H1 (cell line): ENCODE data around the gene TBRG4. TPM values are rescaled to one million over a fixed set of nuclear protein-coding genes. Genes with fewer than 3 reads are reported as not detected.

ENCODE experiments used
- CTCF ChIA-PET: fragments of 300-600 bp; sonication (Branson Sonifier 250); formaldehyde crosslinking; loops from one replicate; lab custom pipeline; 2021; ENCODE audit not compliant: partially characterized antibody; lab: Charles Lee
- POLR2A ChIA-PET: fragments of 300-600 bp; sonication (Branson Sonifier 250); formaldehyde crosslinking; loops from one replicate; lab custom pipeline; 2021; ENCODE audit warnings: inconsistent platforms; ENCODE audit not compliant: partially characterized antibody; lab: Charles Lee
- DNase-seq, 2 experiments: peaks; one replicate each; pipeline versions ENCODE4 v3.0.0 to v3.0.0-alpha.2; 2010 to 2022; ENCODE audit warnings: low spot score in 2 of 2, low read depth in 1 of 2, mixed read lengths in 1 of 2
- FAIRE-seq: peaks from 2 replicates; lab custom pipeline; 2011; peaks lifted over from hg19 to GRCh38; lab: Jason Lieb, UNC
- H2AFZ ChIP-seq: 2 replicates; pipeline ENCODE4 v1.8.1; 2012; ENCODE audit warnings: low read length, inconsistent platforms
- H2AK5ac ChIP-seq: 2 replicates; pipeline ENCODE4 v1.6.1; 2013; ENCODE audit warnings: low read depth, low read length
- H2BK120ac ChIP-seq: replicated peaks from 2 replicates; pipeline ENCODE3; 2013; ENCODE audit warnings: low read depth, low read length, inconsistent platforms
- H2BK12ac ChIP-seq: 2 replicates; pipeline ENCODE4 v1.6.1; 2013; ENCODE audit warnings: low read depth, low read length
- H2BK15ac ChIP-seq: 2 replicates; pipeline ENCODE4 v1.6.1; 2013; ENCODE audit warnings: low read length
- H2BK20ac ChIP-seq: 2 replicates; pipeline ENCODE4 v1.6.1; 2013; ENCODE audit warnings: low read length
- H2BK5ac ChIP-seq: 2 replicates; pipeline ENCODE4 v1.6.1; 2013; ENCODE audit warnings: low read depth, low read length
- H3K14ac ChIP-seq: 2 replicates; pipeline ENCODE4 v1.6.1; 2013; ENCODE audit warnings: inconsistent platforms; ENCODE audit not compliant: insufficient read length
- H3K18ac ChIP-seq: 2 replicates; pipeline ENCODE4 v1.6.1; 2013; ENCODE audit warnings: low read length; ENCODE audit errors: extremely low read depth
- H3K23ac ChIP-seq: 2 replicates; pipeline ENCODE4 v1.6.1; 2013; ENCODE audit warnings: inconsistent platforms; ENCODE audit not compliant: insufficient read length
- H3K23me2 ChIP-seq: 2 replicates; pipeline ENCODE4 v1.6.1; 2013; ENCODE audit warnings: low read depth, low read length
- H3K27ac ChIP-seq: 2 replicates; pipeline ENCODE4 v1.6.1; 2011; ENCODE audit warnings: low read depth, low read length, inconsistent platforms
- H3K27me3 ChIP-seq, 4 experiments: replicated peaks in 1 of 4; 1 replicate in 1 of 4; 2 replicates in 3 of 4; pipeline versions ENCODE4 v1.6.1 to v1.8.1; 2011 to 2013; ENCODE audit warnings: low read length in 3 of 4, mild to moderate bottlenecking in 3 of 4, inconsistent platforms in 2 of 4, mixed read lengths in 2 of 4, moderate library complexity in 1 of 4; ENCODE audit not compliant: control insufficient read depth in 3 of 4, insufficient read depth in 3 of 4; ENCODE audit errors: extremely low read depth in 1 of 4
- H3K36me3 ChIP-seq, 4 experiments: 2 replicates each; pipeline versions ENCODE4 v1.6.1 to v1.8.1; 2011 to 2013; ENCODE audit warnings: mild to moderate bottlenecking in 4 of 4, low read length in 3 of 4, moderate library complexity in 2 of 4, control low read depth in 1 of 4, inconsistent platforms in 1 of 4; ENCODE audit not compliant: insufficient read depth in 4 of 4, control insufficient read depth in 2 of 4
- H3K4ac ChIP-seq: replicated peaks from 2 replicates; pipeline ENCODE3; 2013; ENCODE audit warnings: low read length, low read depth, mixed read lengths, inconsistent platforms; ENCODE audit not compliant: insufficient read length
- H3K4me1 ChIP-seq, 4 experiments: replicated peaks in 1 of 4; 1 replicate in 1 of 4; 2 replicates in 3 of 4; pipeline versions ENCODE4 v1.6.1 to v1.8.1; 2011 to 2013; ENCODE audit warnings: low read length in 3 of 4, inconsistent platforms in 2 of 4, mixed read lengths in 1 of 4; ENCODE audit not compliant: insufficient read depth in 4 of 4, control insufficient read depth in 3 of 4
- H3K4me2 ChIP-seq, 2 experiments: 2 replicates each; pipeline versions ENCODE4 v1.6.1 to v1.8.1; 2011 to 2013; ENCODE audit warnings: low read depth in 2 of 2, low read length in 2 of 2, control low read depth in 1 of 2, inconsistent platforms in 1 of 2, mild to moderate bottlenecking in 1 of 2; ENCODE audit not compliant: insufficient read depth in 1 of 2
- H3K4me3 ChIP-seq, 4 experiments: fragments of 200-600, 300-600 bp in 1 of 4; sonication (generic), shearing (Covaris generic), sonication (Bioruptor Twin) in 1 of 4; 2 replicates each; pipeline versions ENCODE4 v1.5.1 to v1.8.1; 2011 to 2016; ENCODE audit warnings: low read length in 4 of 4, low read depth in 3 of 4, control low read depth in 2 of 4, inconsistent platforms in 2 of 4, mild to moderate bottlenecking in 2 of 4, mixed read lengths in 1 of 4, moderate library complexity in 1 of 4; ENCODE audit not compliant: insufficient read depth in 2 of 4; ENCODE audit errors: extremely low read depth in 1 of 4
- H3K56ac ChIP-seq: replicated peaks from 2 replicates; pipeline ENCODE3; 2013; ENCODE audit warnings: low read depth, mild to moderate bottlenecking, mixed read lengths, low read length, inconsistent platforms; ENCODE audit not compliant: insufficient read length
- H3K79me1 ChIP-seq: 2 replicates; pipeline ENCODE4 v1.6.1; 2013; ENCODE audit warnings: low read depth, low read length, control low read depth
- H3K79me2 ChIP-seq, 2 experiments: 2 replicates each; pipeline versions ENCODE4 v1.6.1 to v1.8.1; 2012 to 2013; ENCODE audit warnings: low read length in 2 of 2, mild to moderate bottlenecking in 2 of 2, inconsistent platforms in 1 of 2; ENCODE audit not compliant: insufficient read depth in 2 of 2, control insufficient read depth in 1 of 2
- H3K9ac ChIP-seq, 4 experiments: replicated peaks in 1 of 4; 1 replicate in 1 of 4; 2 replicates in 3 of 4; pipeline versions ENCODE4 v1.6.1 to v1.8.1; 2011 to 2013; ENCODE audit warnings: low read depth in 3 of 4, low read length in 3 of 4, control low read depth in 2 of 4, mild to moderate bottlenecking in 2 of 4, moderate library complexity in 2 of 4, inconsistent platforms in 1 of 4; ENCODE audit errors: extremely low read depth in 1 of 4
- H3K9me3 ChIP-seq, 2 experiments: 2 replicates each; pipeline versions ENCODE4 v1.6.1 to v1.8.1; 2012 to 2013; ENCODE audit warnings: mild to moderate bottlenecking in 2 of 2, moderate library complexity in 2 of 2, control low read depth in 1 of 2, inconsistent platforms in 1 of 2, low read depth in 1 of 2, low read length in 1 of 2, mixed read lengths in 1 of 2; ENCODE audit not compliant: insufficient read depth in 2 of 2
- H4K20me1 ChIP-seq, 2 experiments: replicated peaks in 1 of 2; 2 replicates each; pipeline versions ENCODE3 to v1.8.1; 2011 to 2013; ENCODE audit warnings: inconsistent platforms in 2 of 2, low read length in 2 of 2, mild to moderate bottlenecking in 1 of 2; ENCODE audit not compliant: insufficient read depth in 2 of 2, control insufficient read depth in 1 of 2
- H4K5ac ChIP-seq: 2 replicates; pipeline ENCODE4 v1.6.1; 2013; ENCODE audit warnings: low read length, low read depth, mixed read lengths, inconsistent platforms; ENCODE audit not compliant: insufficient read length
- H4K8ac ChIP-seq: 2 replicates; pipeline ENCODE4 v1.8.0; 2013; ENCODE audit warnings: mild to moderate bottlenecking, moderate library complexity, low read length, inconsistent platforms; ENCODE audit not compliant: insufficient read depth; ENCODE audit errors: extremely low read depth
- H4K91ac ChIP-seq: replicated peaks from 2 replicates; pipeline ENCODE3; 2013; ENCODE audit warnings: low read length, mixed read lengths, inconsistent platforms; ENCODE audit not compliant: insufficient read length
- BACH1 ChIP-seq: IDR thresholded peaks from 2 replicates; pipeline ENCODE4 v1.6.1; 2012; ENCODE audit warnings: low read length, improper control_type of control experiment
- CEBPB ChIP-seq: IDR thresholded peaks from 2 replicates; pipeline ENCODE4 v1.6.1; 2012; ENCODE audit warnings: low read depth, low read length
- HDAC2 ChIP-seq, 2 experiments: fragments of 300-600 bp in 1 of 2; sonication (generic) in 1 of 2; IDR thresholded peaks; 2 replicates each; pipeline ENCODE4 v1.6.1; 2011 to 2012; ENCODE audit warnings: low read depth in 2 of 2, low read length in 2 of 2, mild to moderate bottlenecking in 2 of 2, moderate library complexity in 2 of 2, borderline replicate concordance in 1 of 2, inconsistent platforms in 1 of 2
- KDM1A ChIP-seq: fragments of 200-600, 300-600 bp; sonication (generic); IDR thresholded peaks from 2 replicates; pipeline ENCODE4 v1.7.1; 2016; ENCODE audit warnings: mild to moderate bottlenecking, low read length, borderline replicate concordance
- NRF1 ChIP-seq: IDR thresholded peaks from 2 replicates; pipeline ENCODE4 v1.6.1; 2011; ENCODE audit warnings: mild to moderate bottlenecking, low read depth, low read length, improper control_type of control experiment
- POU5F1 ChIP-seq: IDR thresholded peaks from 2 replicates; pipeline ENCODE4 v1.6.1; 2011; ENCODE audit warnings: low read depth, mild to moderate bottlenecking, low read length, moderate library complexity
- RNF2 ChIP-seq: fragments of 200-900, 300-1000 bp; sonication (generic); IDR thresholded peaks from 2 replicates; pipeline ENCODE4 v1.7.1; 2016; ENCODE audit warnings: borderline replicate concordance, low read depth, mild to moderate bottlenecking, antibody characterized with exemption, low read length; ENCODE audit not compliant: poor library complexity, severe bottlenecking; ENCODE audit errors: missing control alignments
- SAP30 ChIP-seq: fragments of 300-600 bp; sonication (generic); IDR thresholded peaks from 2 replicates; pipeline ENCODE4 v1.7.1; 2012; ENCODE audit warnings: low read length, moderate library complexity, mild to moderate bottlenecking, inconsistent platforms; ENCODE audit not compliant: insufficient read depth, insufficient replicate concordance
- SIN3A ChIP-seq, 2 experiments: IDR thresholded peaks in 1 of 2; conservative IDR thresholded peaks in 1 of 2; 2 replicates each; pipeline ENCODE4 v1.6.1; 2011 to 2012; ENCODE audit warnings: low read length in 2 of 2, improper control_type of control experiment in 1 of 2, low read depth in 1 of 2, mild to moderate bottlenecking in 1 of 2
- SP1 ChIP-seq: IDR thresholded peaks from 2 replicates; pipeline ENCODE4 v1.6.1; 2011; ENCODE audit warnings: low read depth, low read length
- SRF ChIP-seq: IDR thresholded peaks from 2 replicates; pipeline ENCODE4 v1.6.1; 2011; ENCODE audit warnings: mild to moderate bottlenecking, low read depth, low read length, moderate library complexity
- SUZ12 ChIP-seq: fragments of 200-600 bp; sonication (generic); IDR thresholded peaks from 2 replicates; pipeline ENCODE4 v1.6.1; 2012; ENCODE audit warnings: mild to moderate bottlenecking, inconsistent platforms, low read length, moderate library complexity, mixed read lengths
- WGBS, 2 experiments: shearing (Covaris generic) in 1 of 2; methylation state at CpG; one replicate each; pipeline versions ENCODE4 v1.1.6 to v1.1.7; 2013 to 2015; ENCODE audit warnings: low lambda C conversion rate in 2 of 2, mixed read lengths in 2 of 2, inconsistent platforms in 1 of 2, low coverage in 1 of 2, missing lambda C conversion rate in 1 of 2; ENCODE audit not compliant: insufficient replicate concordance in 2 of 2, insufficient coverage in 1 of 2, insufficient read length in 1 of 2; ENCODE audit errors: extremely low coverage in 1 of 2, missing lambda C conversion rate in 1 of 2; 5-methylcytosine and 5-hydroxymethylcytosine counted together
- polyA plus RNA-seq, 7 experiments: library from polyadenylated mRNA; depleted of rRNA in 3 of 7; stranded (reverse) in 5 of 7; unstranded in 2 of 7; fragments of >200 nt in 5 of 7; fragments of 200-250 nt in 2 of 7; gene quantifications; 1 replicate in 5 of 7; 2 replicates in 1 of 7; 4 replicates in 1 of 7; pipeline versions ENCODE4 v1.2.1 to v1.2.3, GENCODE V29; 2011 to 2013; ENCODE audit warnings: missing spikeins in 2 of 7, mixed read lengths in 2 of 7
- total RNA-seq: library from RNA; stranded (reverse); fragmentation: NEBNext Ultra II Directional; extraction: Animal tissue kit (Norgen Biotek cat#: 25700); gene quantifications from 2 replicates; pipeline ENCODE4 v1.2.1, GENCODE V29; 2021

The TBRG4 gene
- total and polyA plus RNA-seq, 2 of the 8 experiments (the other 6 are each of a cell fraction or from before 2014, with no cell fraction given) = 110 to 137 TPM

DNA sequence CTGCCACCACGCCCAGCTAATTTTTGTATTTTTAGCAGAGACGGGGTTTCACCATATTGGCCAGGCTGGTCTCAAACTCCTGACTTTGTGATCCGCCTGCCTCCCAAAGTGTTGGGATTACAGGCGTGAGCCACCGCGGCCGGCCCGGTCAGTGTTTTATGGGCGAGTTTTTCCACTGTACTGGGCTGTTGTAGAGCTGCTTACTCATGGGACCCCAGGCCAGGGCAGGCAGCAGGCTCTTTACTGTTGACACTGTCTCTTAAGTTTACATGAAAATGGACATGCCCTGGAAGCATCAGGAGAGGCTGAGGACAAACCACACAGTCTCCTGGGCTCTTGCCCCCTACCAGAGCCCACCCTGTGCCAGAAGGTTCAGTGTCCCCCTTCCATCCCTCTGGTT lies 33.9 kb downstream of the TBRG4 start:
- WGBS, 2 experiments = 94% methylated on average over 9 of the region's 9 CpGs; no CpG with 5 or more reads in 1 of the 2 experiments
- Histone ChIP-seq H3K79me2 (no peaks in the 10 kb centered on the region), H3K23ac (no peak overlapping the region), H3K9me3 (no peaks in the 10 kb centered on the region), H3K27me3 (no peaks in the 10 kb centered on the region), H3K9ac (no peak overlapping the region), H4K20me1 (peaks cover under 1 to 7% of the 10 kb centered on the region in 2 experiments), H4K5ac (no peak overlapping the region), H3K23me2 (no peaks in the 10 kb centered on the region; the same call in 1 of the 2 replicates), H3K4me1 (no peaks in the 10 kb centered on the region; a peak in 1 of 7 replicates), H3K4ac (no peak overlapping the region), H2AFZ (no peak overlapping the region), H2BK5ac (no peak overlapping the region), H3K4me2 (no peak overlapping the region), H3K36me3 (peaks cover 0 to 8% (median 4%) of the 10 kb centered on the region in 4 experiments; a peak in 5 of 8 replicates), H3K4me3 (no peak overlapping the region), H4K91ac (no peak overlapping the region), H3K79me1 (no peaks in the 10 kb centered on the region), H4K8ac (no peak overlapping the region), H3K27ac (no peak overlapping the region), H3K56ac (no peak overlapping the region), H2BK120ac (no peak overlapping the region), H2AK5ac (no peak overlapping the region), H3K14ac (no peak overlapping the region), H2BK20ac (no peak overlapping the region), H3K18ac (no peak overlapping the region), H2BK12ac (no peak overlapping the region), H2BK15ac (no peak overlapping the region)
- FAIRE-seq (no peak), DNase-seq (no peak)
- ChIA-PET CTCF (interaction anchor here (1.0 kb wide), 1 partner anchor 104 kb away, joined by 3 read pairs; no protein-coding TSS in a partner anchor), POLR2A (interaction anchor here (1.7 kb wide), 1 partner anchor 28 kb away, joined by 3 read pairs; no protein-coding TSS in a partner anchor)
- TF ChIP-seq HDAC2 (IDR thresholded peaks at IDR 0.05; ENCODE audit: borderline replicate concordance in 1 of 2, low read depth in 2 of 2, low read length in 2 of 2) (no peak), POU5F1 (no peak), BACH1 (no peak), SUZ12 (no peak), SAP30 (no peak), RNF2 (no peak), NRF1 (no peak), KDM1A (no peak), SP1 (no peak), SIN3A (conservative IDR thresholded peaks at IDR 0.05 in 1 of 2, IDR thresholded peaks at IDR 0.05 in 1 of 2; ENCODE audit: low read depth in 1 of 2, low read length in 2 of 2) (no peak), CEBPB (no peak), SRF (no peak)
